ENCODE results near the gene BRIP1. TPM values are rescaled to one million over a fixed set of nuclear protein-coding genes. Genes with fewer than 3 reads are reported as not detected.

BRIP1 gene
- total RNA-seq, 3 donors from 2014 or later = 0.89 to 7.4 (median 3.2) TPM

DNA sequence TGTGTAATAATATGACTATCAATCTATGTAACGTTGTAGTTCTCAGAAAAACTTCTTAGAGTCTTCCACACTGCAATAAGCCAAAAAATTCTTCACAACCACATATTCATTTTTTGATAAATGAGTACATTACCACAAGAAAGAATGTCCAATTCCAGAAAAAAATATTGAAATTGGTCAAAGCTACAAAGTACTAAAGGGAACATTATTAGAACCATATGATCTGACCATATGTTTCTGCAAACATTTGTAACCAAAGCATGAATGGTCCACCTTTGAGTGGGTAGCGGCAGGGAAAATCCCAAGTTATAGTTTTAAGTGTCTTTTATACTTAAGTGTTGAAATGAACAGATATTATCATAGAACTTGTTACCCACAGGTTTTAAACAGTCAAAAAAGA lies 200.6 kb downstream of the BRIP1 start:
- TF ChIP-seq, protein P1, sequence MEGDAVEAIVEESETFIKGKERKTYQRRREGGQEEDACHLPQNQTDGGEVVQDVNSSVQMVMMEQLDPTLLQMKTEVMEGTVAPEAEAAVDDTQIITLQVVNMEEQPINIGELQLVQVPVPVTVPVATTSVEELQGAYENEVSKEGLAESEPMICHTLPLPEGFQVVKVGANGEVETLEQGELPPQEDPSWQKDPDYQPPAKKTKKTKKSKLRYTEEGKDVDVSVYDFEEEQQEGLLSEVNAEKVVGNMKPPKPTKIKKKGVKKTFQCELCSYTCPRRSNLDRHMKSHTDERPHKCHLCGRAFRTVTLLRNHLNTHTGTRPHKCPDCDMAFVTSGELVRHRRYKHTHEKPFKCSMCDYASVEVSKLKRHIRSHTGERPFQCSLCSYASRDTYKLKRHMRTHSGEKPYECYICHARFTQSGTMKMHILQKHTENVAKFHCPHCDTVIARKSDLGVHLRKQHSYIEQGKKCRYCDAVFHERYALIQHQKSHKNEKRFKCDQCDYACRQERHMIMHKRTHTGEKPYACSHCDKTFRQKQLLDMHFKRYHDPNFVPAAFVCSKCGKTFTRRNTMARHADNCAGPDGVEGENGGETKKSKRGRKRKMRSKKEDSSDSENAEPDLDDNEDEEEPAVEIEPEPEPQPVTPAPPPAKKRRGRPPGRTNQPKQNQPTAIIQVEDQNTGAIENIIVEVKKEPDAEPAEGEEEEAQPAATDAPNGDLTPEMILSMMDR (IDR thresholded peaks at IDR 0.05) = no peak
- intact Hi-C loops (cut with DNase I, micrococcal nuclease) = no loop called here
- Histone ChIP-seq H3K9me3 (no peaks in the 10 kb centered on the region), H3K4me3 (no peak overlapping the region), H3K4me1 (ENCODE audit: low read depth) (no peaks in the 10 kb centered on the region), H3K36me3 (ENCODE audit: low read depth) (no peaks in the 10 kb centered on the region)
- DNase-seq (no peak), ATAC-seq (no peak)

DNA sequence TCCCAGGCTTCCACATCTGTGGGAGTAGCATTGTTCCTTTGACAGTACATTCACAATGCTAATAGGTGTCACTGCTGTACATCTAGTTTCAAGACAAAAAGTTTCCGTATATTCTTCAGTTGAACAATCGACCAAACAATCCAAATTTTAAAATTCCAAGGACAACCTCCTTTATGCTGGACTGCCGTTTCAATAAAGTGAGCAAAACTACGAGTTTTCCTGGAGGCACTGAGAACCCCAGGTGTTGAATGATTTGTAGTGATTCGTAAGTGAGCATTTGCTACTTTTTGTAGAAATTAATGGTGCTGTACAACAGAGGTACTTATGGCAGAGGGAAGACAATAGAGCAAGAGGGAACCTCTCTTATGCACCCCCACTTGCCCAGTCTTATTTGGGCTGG lies 201.1 kb downstream of the BRIP1 start:
- intact Hi-C loops (cut with DNase I, micrococcal nuclease) = no loop called here
- DNase-seq = no peak
- TF ChIP-seq, protein P1 (IDR thresholded peaks at IDR 0.05) = no peak
- Histone ChIP-seq H3K4me3 (no peak overlapping the region), H3K36me3 (ENCODE audit: low read depth) (no peaks in the 10 kb centered on the region), H3K4me1 (ENCODE audit: low read depth) (no peaks in the 10 kb centered on the region), H3K9me3 (no peaks in the 10 kb centered on the region)
- ATAC-seq = no peak

DNA sequence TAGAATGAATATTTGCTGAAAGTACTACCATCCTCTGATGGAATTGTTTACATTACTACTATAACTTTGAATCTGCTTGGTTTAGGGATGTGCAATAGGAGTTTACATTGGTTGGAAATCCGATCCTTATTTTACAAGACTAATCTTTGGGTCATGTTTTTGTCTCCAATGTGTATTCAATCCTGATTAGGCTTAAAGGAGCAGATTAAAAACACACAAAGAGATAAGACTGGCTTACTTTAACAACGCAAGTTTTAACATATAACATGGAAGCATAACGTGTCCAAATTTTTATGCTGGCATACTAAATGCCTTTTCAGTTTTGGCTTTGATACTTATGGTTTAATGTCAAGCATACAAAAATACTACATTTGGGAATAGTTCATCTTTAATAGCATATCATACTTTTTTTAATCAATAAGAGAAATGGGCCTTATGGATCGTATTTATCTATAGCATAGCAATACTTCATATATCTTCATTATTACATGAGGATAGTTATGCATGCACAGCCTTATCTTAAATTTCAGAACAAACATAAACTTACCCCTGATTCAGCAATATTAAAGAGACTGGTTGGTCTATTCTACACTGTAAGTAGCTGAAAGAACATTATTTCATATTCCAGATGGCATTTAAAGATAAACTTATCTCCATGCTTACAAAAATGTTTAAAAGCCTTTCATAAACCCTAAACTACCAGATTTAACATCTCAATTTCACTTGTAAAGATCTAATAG lies 202.4 kb downstream of the BRIP1 start:
- H3K36me3 ChIP-seq (ENCODE audit: low read depth) = no peaks in the 10 kb centered on the region
- H3K4me1 ChIP-seq (ENCODE audit: low read depth) = no peaks in the 10 kb centered on the region
- DNase-seq (no peak), ATAC-seq (no peak)
- no peak overlapping the region for H3K4me3 ChIP-seq
- no peaks in the 10 kb centered on the region for H3K9me3 ChIP-seq
- TF ChIP-seq, protein P1 (IDR thresholded peaks at IDR 0.05) = no peak
- intact Hi-C loops (cut with DNase I, micrococcal nuclease) = no loop called here

DNA sequence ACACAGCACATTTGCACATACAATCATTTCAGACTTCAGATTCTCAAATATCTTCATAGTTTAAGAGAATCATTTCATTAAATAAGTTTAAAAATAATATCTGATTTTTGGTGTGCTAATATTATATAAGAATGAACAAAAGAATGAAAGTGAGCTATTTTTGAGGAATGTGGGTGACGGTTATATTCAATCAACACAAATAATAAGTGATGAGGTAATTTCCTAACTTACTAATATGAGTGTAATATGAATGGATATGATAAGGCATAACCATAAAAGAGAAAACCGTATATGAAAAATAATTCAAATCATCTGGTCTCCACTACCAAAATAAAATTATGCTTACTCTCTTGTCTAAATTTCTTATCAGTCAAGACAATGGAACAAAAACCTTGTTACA lies 203.9 kb downstream of the BRIP1 start:
- DNase-seq (no peak), ATAC-seq (no peak)
- intact Hi-C loops (cut with DNase I, micrococcal nuclease) = no loop called here
- H3K36me3 ChIP-seq (ENCODE audit: low read depth) = no peaks in the 10 kb centered on the region
- no peaks in the 10 kb centered on the region for H3K9me3 ChIP-seq
- H3K4me3 ChIP-seq = no peak overlapping the region
- H3K4me1 ChIP-seq (ENCODE audit: low read depth) = no peaks in the 10 kb centered on the region
- TF ChIP-seq, protein P1 (IDR thresholded peaks at IDR 0.05) = no peak

DNA sequence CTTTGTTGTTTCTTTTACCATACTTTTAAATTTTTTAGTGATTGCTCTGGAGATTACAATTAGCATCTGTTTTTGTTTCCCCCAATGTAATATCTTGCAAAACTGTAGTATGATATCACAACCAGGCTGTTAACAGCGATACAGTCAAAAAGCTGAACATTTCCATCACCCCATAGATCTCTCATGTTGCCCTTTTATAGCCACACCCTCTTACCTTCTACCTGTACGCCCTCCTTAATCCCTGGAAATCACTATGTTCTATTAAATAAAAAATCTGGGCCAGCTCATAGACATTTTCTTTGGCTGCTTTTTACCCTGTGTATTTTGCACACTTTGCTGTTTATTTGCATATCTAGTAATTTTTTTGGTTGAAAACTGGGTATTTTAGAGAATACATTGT lies 205.1 kb downstream of the BRIP1 start:
- no peaks in the 10 kb centered on the region for H3K36me3 ChIP-seq (ENCODE audit: low read depth)
- DNase-seq = no peak

More for the DNA sequence above, 205.1 kb downstream of the BRIP1 start:
- no peaks in the 10 kb centered on the region for H3K4me1 ChIP-seq (ENCODE audit: low read depth)
- no peak overlapping the region for H3K4me3 ChIP-seq
- intact Hi-C loops (cut with DNase I, micrococcal nuclease) = no loop called here
- TF ChIP-seq, protein P1 (IDR thresholded peaks at IDR 0.05) = no peak
- no peak for ATAC-seq
- H3K9me3 ChIP-seq = no peaks in the 10 kb centered on the region

All from mucosa of descending colon (tissue), 3 donors.